ENCODE measurements around the gene ALDH8A1.
"Not testable (repeated sequence)": the region's sequence is repeated elsewhere in the genome, so short reads cannot be mapped to it uniquely, and the experiment has no call there.

The ALDH8A1 gene

GRCh38 chr6:134911547-134911946 is 38.4 kb downstream of the ALDH8A1 start:
- TF ChIP-seq POLR2A (IDR thresholded peaks at IDR 0.05; ENCODE audit: low read length) = no peak
- TF ChIP-seq GATA1 (IDR thresholded peaks at IDR 0.05; ENCODE audit: low read depth, low read length) = no peak
- no peak for DNase-seq

- no peak for TF ChIP-seq POLR2A (IDR thresholded peaks at IDR 0.05; ENCODE audit: low read length)
- TF ChIP-seq GATA1 (IDR thresholded peaks at IDR 0.05; ENCODE audit: low read depth, low read length) = no peak
- no peak for DNase-seq
These were observed 39.3 kb downstream of the ALDH8A1 start for GRCh38 chr6:134910593-134910935.

- no peak for DNase-seq
- TF ChIP-seq POLR2A (IDR thresholded peaks at IDR 0.05; ENCODE audit: low read length) (no peak), GATA1 (IDR thresholded peaks at IDR 0.05; ENCODE audit: low read depth, low read length) (no peak)
These were observed 40.0 kb downstream of the ALDH8A1 start for GRCh38 chr6:134909701-134910592.

GRCh38 chr6:134908906-134909516 is 40.9 kb downstream of the ALDH8A1 start:
- TF ChIP-seq POLR2A (IDR thresholded peaks at IDR 0.05; ENCODE audit: low read length) = no peak
- no peak for TF ChIP-seq GATA1 (IDR thresholded peaks at IDR 0.05; ENCODE audit: low read depth, low read length)
- peak; percentile 29 to 58 for DNase-seq

- not testable (repeated sequence) for DNase-seq
These were observed 45.2 kb downstream of the ALDH8A1 start for GRCh38 chr6:134904731-134905130.

- DNase-seq = no peak
- no peak for TF ChIP-seq POLR2A (IDR thresholded peaks at IDR 0.05; ENCODE audit: low read length)
- no peak for TF ChIP-seq GATA1 (IDR thresholded peaks at IDR 0.05; ENCODE audit: low read depth, low read length)
These were observed 46.5 kb downstream of the ALDH8A1 start for GRCh38 chr6:134903448-134903847.

GRCh38 chr6:134902936-134903335 is 47.0 kb downstream of the ALDH8A1 start:
- TF ChIP-seq POLR2A (IDR thresholded peaks at IDR 0.05; ENCODE audit: low read length) = no peak
- TF ChIP-seq GATA1 (IDR thresholded peaks at IDR 0.05; ENCODE audit: low read depth, low read length) = no peak
- no peak for DNase-seq

GRCh38 chr6:134902074-134902861 is 47.6 kb downstream of the ALDH8A1 start:
- TF ChIP-seq GATA1 (IDR thresholded peaks at IDR 0.05; ENCODE audit: low read depth, low read length) (no peak), POLR2A (IDR thresholded peaks at IDR 0.05; ENCODE audit: low read length) (no peak)
- no peak for DNase-seq

GRCh38 chr6:134898575-134898974 is 51.3 kb downstream of the ALDH8A1 start:
- no peak for TF ChIP-seq GATA1 (IDR thresholded peaks at IDR 0.05; ENCODE audit: low read depth, low read length)
- no peak for TF ChIP-seq POLR2A (IDR thresholded peaks at IDR 0.05; ENCODE audit: low read length)

GRCh38 chr6:134898166-134898565 is 51.7 kb downstream of the ALDH8A1 start:
- not testable (repeated sequence) for DNase-seq

More at GRCh38 chr6:134898575-134898974, 51.3 kb downstream of the ALDH8A1 start:
- DNase-seq = no peak

GRCh38 chr6:134896910-134897309 is 53.0 kb downstream of the ALDH8A1 start:
- DNase-seq = no peak
- no peak for TF ChIP-seq POLR2A (IDR thresholded peaks at IDR 0.05; ENCODE audit: low read length)
- no peak for TF ChIP-seq GATA1 (IDR thresholded peaks at IDR 0.05; ENCODE audit: low read depth, low read length)

GRCh38 chr6:134894800-134895199 is 55.1 kb downstream of the ALDH8A1 start:
- no peak for DNase-seq
- no peak for TF ChIP-seq GATA1 (IDR thresholded peaks at IDR 0.05; ENCODE audit: low read depth, low read length)
- TF ChIP-seq POLR2A (IDR thresholded peaks at IDR 0.05; ENCODE audit: low read length) = no peak

- TF ChIP-seq POLR2A (IDR thresholded peaks at IDR 0.05; ENCODE audit: low read length) (no peak), GATA1 (IDR thresholded peaks at IDR 0.05; ENCODE audit: low read depth, low read length) (no peak)
- DNase-seq = no peak
These were observed 57.5 kb downstream of the ALDH8A1 start for GRCh38 chr6:134892362-134892761.

GRCh38 chr6:134891633-134892032 is 58.3 kb downstream of the ALDH8A1 start:
- DNase-seq = no peak
- TF ChIP-seq GATA1 (IDR thresholded peaks at IDR 0.05; ENCODE audit: low read depth, low read length) (no peak), POLR2A (IDR thresholded peaks at IDR 0.05; ENCODE audit: low read length) (no peak)

Data from erythroblast (primary cell).